Activated CD4-positive, CD25-positive, alpha-beta regulatory T cell (primary cell): ENCODE results near the gene OR8G1.
"Not testable (repeated sequence)": the region's sequence is repeated elsewhere in the genome, so short reads cannot be mapped to it uniquely, and the experiment has no call there.

ENCODE experiments used
- DNase-seq, 4 experiments: peaks; one replicate each; lab custom pipeline; 2025; lab: John Stamatoyannopoulos, UW

OR8G1 gene

DNA sequence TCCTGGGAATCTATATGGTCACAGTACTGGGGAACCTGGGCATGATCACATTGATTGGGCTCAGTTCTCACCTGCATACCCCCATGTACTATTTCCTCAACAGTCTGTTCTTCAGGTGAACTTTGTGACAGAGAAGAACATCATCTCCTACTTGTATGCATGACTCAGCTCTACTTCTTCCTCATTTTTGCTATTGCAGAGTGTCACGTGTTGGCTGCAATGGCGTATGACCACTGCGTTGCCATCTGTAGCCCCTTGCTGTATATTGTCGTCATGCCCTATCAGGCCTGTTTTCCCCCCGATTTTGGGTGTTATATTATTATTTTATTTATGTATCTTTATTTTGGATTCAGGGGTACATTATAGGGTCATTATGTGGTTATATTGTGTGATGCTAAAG, 2.4 kb upstream of the OR8G1 start:
- DNase-seq, result no peak

DNA sequence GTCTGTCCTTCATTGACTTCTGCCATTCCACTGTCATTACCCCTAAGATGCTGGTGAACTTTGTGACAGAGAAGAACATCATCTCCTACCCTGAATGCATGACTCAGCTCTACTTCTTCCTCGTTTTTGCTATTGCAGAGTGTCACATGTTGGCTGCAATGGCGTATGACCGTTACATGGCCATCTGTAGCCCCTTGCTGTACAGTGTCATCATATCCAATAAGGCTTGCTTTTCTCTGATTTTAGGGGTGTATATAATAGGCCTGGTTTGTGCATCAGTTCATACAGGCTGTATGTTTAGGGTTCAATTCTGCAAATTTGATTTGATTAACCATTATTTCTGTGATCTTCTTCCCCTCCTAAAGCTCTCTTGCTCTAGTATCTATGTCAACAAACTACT, 9.0 kb downstream of the OR8G1 start:
- not testable (repeated sequence) for DNase-seq

DNA sequence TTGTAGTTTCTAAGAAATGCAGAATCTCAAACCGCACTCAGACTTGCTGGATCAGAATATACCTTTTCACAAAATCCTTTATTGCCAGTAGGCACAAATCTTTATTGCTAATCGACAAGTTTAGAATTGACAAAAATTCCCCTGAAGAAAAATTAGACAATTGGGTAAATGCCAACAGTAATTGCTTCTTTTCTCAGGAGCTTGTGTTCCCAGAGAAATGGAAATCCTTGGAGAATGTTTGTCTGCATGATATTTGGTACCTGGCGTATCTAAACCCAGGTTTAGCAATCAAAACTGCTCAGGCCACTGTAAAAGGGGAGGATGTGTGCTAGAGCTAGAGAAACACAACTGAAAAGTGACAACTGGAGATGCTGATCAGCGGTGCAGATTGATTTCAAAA, 15.2 kb downstream of the OR8G1 start, which contains the start of gene OR8G5:
Gene OR8G5, plus strand, starts transcription at position 301 of the 400 bp plus-strand sequence. CDS start 8,556 bp downstream, outside the sequence.
- DNase-seq, result no peak

DNA sequence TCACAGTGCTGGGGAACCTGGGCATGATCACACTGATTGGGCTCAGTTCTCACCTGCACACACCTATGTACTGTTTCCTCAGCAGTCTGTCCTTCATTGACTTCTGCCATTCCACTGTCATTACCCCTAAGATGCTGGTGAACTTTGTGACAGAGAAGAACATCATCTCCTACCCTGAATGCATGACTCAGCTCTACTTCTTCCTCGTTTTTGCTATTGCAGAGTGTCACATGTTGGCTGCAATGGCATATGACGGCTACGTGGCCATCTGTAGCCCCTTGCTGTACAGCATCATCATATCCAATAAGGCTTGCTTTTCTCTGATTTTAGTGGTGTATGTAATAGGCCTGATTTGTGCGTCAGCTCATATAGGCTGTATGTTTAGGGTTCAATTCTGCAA, 24.1 kb downstream of the OR8G1 start:
- not testable (repeated sequence) for DNase-seq

DNA sequence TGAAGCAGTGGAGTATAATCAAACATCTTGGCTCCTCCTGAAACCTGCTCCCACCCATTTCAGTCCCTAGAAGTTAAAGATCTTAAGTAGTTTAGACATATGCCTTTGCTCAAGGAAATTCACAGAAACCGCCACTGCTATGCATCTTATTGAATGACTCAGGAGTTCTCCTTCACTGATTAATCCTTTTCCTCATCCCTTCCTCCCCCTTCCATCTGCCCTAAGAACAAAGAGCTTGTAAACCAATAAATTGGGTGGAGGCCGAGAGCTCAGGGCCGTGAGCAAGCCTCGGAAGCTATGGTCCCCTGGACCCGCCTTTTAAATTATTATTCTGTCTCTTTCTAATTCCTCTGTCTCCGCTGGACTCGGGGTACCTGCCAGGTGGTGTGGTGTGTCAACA, 30.0 kb downstream of the OR8G1 start:
- not testable (repeated sequence) for DNase-seq

DNA sequence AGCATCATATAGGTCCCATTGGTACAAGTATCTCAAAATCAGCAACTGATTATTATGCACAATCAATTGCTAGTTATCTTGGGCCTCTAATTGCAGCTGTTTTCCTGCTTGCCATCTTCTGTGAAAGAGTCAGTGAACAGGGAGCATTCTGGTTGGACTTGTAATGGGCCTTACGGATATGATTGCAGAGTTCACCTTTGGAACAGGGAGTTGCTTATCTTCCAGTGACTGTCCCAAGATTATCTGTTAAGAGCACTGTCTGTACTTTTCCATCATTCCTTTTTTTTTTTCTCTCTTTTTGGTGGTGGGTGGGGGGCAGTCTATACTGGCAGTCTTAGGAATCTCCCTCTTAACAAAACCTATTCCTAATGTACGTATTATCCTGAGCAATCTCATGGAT, 33.1 kb downstream of the OR8G1 start:
- DNase-seq, result no peak

DNA sequence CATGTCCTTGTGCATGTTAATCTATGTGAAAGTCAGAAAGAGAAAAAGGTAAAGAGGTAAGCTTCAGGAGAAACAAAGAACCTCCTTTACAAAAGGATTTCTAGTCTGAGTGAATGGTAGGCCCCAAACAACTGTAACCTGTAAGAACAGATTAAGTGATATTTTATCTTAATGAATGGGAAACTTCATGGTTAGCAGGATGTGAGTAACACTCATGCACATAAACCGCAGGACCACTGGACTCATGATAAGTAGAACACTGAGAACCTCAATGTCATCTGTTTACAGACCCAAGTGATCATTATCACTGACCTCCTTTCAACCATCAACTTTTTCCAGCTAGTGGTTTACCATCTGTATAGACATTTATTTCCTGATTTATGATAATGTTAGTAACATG, 35.2 kb downstream of the OR8G1 start:
- no peak for DNase-seq

DNA sequence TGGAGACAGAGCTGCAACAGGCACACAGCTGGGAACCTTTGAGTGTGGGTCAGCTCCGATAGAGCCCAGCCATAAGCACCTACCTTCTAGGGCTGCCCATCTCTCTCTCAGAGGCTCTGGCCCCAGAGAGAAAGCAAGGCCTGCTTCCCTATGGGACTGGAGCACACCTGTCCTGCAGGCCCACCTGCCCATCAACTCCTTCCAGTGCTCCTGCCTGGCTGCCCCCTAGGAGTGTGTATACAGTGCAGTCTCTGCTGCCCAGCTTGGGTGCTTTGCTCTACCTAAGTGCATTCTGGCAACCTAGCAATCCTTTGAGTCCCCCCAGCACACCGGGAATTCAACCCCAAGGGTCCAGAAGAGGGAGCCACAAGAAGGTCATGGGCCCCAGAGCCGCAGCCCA, 36.3 kb downstream of the OR8G1 start:
- DNase-seq, result no peak

DNA sequence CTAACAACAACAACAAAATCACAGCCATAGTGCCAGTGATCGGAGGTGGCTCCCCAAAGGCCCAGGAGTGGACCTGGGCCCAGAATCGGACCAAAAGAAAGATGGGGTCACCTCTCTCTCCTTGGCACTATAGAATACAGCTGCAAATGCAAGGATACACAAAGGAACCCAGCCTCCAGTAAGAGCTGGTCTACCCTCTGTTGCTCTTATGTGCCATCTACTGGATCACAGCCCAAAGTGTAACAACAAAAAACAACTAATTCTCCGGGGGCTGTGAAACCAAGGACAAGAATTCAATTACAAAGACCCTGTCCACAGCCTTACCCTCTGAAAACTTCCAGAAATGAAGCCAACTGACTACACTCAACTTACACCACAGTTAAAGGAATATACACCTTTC, 36.9 kb downstream of the OR8G1 start:
- no peak for DNase-seq

DNA sequence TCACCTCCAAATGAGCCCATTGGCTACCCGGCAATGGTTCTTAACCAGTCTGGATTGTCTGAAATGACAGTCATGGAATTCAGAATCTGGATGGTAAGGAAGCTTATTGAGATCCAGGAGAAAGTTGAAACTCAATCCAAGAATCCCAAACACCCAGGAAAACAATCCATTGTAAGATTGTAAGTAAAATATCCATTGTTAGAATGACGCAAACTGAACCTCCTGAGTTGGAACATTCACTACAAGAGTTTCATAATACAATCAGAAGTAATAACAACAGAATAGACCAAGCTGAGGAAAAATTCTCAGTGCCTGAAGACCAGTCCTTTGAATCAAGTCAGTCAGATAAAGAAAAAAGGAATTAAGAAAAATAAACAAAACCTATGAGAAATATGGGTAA, 37.4 kb downstream of the OR8G1 start:
- DNase-seq, result no peak

DNA sequence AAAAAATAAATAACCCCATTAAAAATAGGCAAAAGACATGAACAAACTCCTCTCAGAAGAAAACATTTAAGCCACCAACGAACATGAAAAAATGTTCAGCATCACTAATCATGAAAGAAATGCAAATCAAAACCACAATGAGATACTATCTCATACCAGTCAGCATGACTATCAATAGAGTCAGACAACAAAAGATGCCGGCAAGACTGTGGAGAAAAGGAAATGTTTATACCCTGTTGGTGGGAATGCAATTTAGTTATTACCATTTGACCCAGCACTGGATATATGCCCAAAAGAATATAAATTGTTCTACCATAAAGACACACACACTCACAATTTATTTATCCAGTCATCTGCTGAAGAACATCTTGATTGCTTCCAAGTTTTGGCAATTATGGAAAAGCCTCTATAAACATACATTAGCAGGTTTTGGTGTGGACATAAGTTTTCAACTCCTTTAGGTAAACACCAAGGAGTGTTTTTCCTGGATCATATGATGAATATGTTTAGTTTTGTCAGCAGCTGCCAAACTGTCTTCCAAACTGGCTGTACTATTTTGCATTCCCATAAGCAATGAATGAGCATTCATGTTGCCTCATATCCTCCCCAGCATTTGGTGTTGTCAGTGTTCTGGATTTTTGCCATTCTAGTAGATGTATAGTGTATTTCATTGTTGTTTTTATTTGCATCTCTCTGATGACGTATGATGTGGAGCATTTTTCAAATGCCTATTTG, 44.9 kb downstream of the OR8G1 start:
- no peak for DNase-seq

DNA sequence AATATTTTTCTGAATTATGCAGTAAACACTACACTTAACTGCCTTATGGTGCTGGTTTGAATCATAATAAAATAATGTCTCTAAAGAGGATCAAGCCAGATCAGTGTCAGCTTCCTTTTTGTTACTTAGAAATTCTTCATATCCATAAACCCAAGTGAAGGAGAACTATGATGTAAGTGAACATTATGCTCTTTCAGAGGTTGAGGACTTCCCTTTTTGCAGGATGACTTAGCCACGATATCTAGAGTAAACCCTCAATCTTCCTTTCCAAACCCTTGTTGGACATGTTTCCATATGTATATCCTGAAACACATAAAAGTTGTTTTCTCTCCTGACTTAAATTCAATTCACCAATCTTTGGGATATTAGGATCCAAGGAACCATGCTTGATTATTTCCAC, 53.8 kb downstream of the OR8G1 start:
- DNase-seq, result no peak

DNA sequence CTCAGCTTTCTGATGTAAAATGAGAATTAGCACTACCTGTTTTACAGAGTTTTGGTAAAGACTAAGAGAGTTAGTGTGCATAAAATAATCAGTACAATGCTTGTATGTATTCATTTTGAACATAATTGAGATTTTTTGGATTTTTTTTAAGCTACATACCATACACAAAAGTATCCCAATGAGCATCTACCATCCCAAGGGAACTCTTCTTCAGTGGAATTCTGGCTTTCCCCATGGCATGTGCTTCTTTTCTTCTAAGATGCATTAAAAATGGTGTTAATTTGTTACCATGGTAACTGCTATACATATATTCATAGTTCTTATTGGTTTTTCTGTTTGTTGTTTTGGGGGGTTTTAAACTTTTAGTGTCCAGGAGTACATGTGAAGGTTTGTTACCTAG, 55.1 kb downstream of the OR8G1 start:
- no peak for DNase-seq

DNA sequence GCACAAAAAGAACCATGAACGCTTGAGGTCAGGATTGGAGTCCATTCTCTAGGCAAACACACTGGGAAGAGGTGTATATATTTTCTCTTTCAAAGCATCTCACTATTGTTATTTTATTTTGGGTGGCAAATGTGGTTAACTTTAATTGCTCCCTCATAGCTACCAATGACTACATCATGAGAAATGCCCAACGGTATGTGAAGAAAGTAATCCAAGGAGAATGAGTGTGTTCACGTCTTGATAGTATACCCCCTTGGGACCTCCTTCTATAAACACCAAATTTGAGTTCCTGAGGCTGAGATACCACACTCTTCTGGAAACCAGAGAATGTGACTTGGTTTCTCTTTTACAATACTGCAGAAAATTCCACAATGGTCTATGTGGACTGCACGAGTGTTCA, 57.0 kb downstream of the OR8G1 start:
- DNase-seq, result no peak

DNA sequence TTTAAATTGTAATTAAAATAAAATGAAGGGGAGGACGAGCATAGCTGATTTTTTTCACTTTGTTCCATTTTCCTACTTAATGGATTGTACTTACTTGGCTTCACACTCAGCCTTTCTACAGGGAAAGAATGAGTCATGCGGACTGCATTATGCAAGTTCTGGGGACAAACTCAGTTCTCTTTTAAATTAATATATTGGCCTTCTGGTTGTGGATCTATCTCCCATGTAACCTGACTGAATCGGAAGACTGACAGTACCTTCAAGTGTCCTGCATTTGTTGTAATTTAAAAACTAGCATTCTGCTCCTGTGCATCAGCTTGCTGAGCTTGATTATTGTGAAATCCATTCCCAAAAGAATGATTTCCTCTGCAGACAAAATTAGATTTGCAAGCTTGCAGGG, 60.7 kb downstream of the OR8G1 start:
- DNase-seq, result no peak

DNA sequence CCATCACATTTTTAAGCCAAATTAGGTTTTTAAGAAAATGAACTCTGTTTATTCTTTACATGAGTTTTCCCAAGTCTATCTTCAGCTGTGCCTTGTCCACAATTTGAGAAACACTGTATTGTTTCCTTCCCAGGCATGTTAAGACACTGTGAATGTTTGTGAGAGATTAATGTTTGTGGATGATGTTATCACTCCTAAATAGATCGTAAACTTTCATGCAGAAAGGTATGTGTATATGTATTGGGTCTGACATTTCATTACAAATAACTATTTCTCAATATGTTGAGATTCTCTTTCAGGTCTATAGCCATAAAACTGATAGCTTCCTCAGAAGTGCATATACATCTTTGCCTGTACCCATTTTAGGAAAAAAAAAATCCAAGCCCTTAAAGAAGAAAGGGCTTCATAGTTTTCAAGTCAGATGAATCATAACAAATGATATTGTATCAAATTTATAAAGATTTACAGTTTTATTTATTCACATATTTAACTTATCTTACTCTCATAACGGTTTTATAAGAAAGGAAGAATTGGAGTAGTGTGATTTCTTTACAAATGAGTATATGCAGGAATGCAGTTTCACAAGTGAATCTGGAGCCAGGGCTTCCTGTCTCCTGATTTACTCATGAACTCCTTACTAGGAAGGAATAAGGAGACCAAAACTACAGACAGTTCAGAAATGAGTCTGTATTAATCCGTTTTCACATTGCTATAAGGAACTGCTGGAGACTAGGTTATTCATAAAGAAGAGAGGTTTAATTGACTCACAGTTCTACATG, 61.6 kb downstream of the OR8G1 start:
- no peak for DNase-seq
